Loucy (cell line): ENCODE data around the gene ZC3HAV1L.

Experiments used
- H2AFZ ChIP-seq: fragments of 200-600 bp; sonication (generic); 2 replicates; pipeline ENCODE4 v1.6.0; 2016; ENCODE audit warnings: antibody characterized with exemption, mild to moderate bottlenecking, low read length, moderate library complexity
- H3F3A ChIP-seq: fragments of 200-600 bp; 2 replicates; pipeline ENCODE4 v1.6.0; 2016; ENCODE audit warnings: antibody characterized with exemption, low read depth, mild to moderate bottlenecking
- H3K27me3 ChIP-seq: fragments of 200-600 bp; sonication (generic); 2 replicates; pipeline ENCODE4 v1.6.1; 2014; ENCODE audit warnings: low read length, mild to moderate bottlenecking; ENCODE audit not compliant: insufficient read depth, poor library complexity, severe bottlenecking
- H3K36me3 ChIP-seq: fragments of 200-600 bp; sonication (generic); 2 replicates; pipeline ENCODE4 v1.6.1; 2016; ENCODE audit warnings: low read length; ENCODE audit not compliant: insufficient read depth
- H3K4me1 ChIP-seq: fragments of 200-600 bp; sonication (generic); 2 replicates; pipeline ENCODE4 v1.5.1; 2014; ENCODE audit warnings: low read length, mild to moderate bottlenecking; ENCODE audit not compliant: insufficient read depth, poor library complexity, severe bottlenecking
- H3K4me2 ChIP-seq: fragments of 200-600 bp; sonication (generic); 2 replicates; pipeline ENCODE4 v1.6.0; 2014; ENCODE audit warnings: antibody characterized with exemption, low read length, low read depth, mild to moderate bottlenecking; ENCODE audit not compliant: poor library complexity, severe bottlenecking
- H3K4me3 ChIP-seq: fragments of 200-600 bp; sonication (generic); 2 replicates; pipeline ENCODE4 v1.5.1; 2014; ENCODE audit warnings: low read length, mild to moderate bottlenecking, mixed read lengths; ENCODE audit not compliant: poor library complexity, severe bottlenecking
- H3K79me2 ChIP-seq: fragments of 200-600 bp; sonication (generic); 2 replicates; pipeline ENCODE4 v1.6.1; 2014; ENCODE audit warnings: low read length; ENCODE audit not compliant: insufficient read depth
- H3K9ac ChIP-seq: fragments of 200-600 bp; sonication (generic); 2 replicates; pipeline ENCODE4 v1.6.0; 2014; ENCODE audit warnings: mild to moderate bottlenecking, low read depth, low read length, moderate library complexity; ENCODE audit not compliant: poor library complexity, severe bottlenecking
- H3K9me2 ChIP-seq: fragments of 200-600 bp; sonication (generic); replicated peaks from 2 replicates; pipeline ENCODE4 v1.6.1; 2016; ENCODE audit warnings: low read depth, low read length, mixed read lengths
- H3K9me3 ChIP-seq: fragments of 200-600 bp; sonication (generic); 2 replicates; pipeline ENCODE4 v1.6.1; 2014; ENCODE audit warnings: mild to moderate bottlenecking, antibody characterized with exemption, low read length, low read depth; ENCODE audit not compliant: insufficient read depth
- H4K20me1 ChIP-seq: fragments of 200-600 bp; sonication (generic); 2 replicates; pipeline ENCODE4 v1.6.0; 2014; ENCODE audit warnings: antibody characterized with exemption, low read length, mild to moderate bottlenecking; ENCODE audit not compliant: insufficient read depth, poor library complexity, severe bottlenecking
- CTCF ChIP-seq: fragments of 200-600 bp; sonication (generic); conservative IDR thresholded peaks from 2 replicates; pipeline ENCODE4 v1.5.1; 2014; ENCODE audit warnings: mild to moderate bottlenecking, antibody characterized with exemption, low read length
- EZH2phosphoT487 ChIP-seq: fragments of 200-600 bp; IDR thresholded peaks from 2 replicates; pipeline ENCODE4 v1.6.1; 2018; ENCODE audit warnings: antibody characterized with exemption, mild to moderate bottlenecking, moderate library complexity, borderline replicate concordance

The ZC3HAV1L gene

GRCh38 chr7:139047970-139048369 is 12.1 kb upstream of the ZC3HAV1L start:
- no peak overlapping the region for H3K4me2 ChIP-seq
- no peak overlapping the region for H3K4me3 ChIP-seq
- H3K79me2 ChIP-seq: no peaks in the 10 kb centered on the region; the same call in 1 of the 2 replicates
- H3K36me3 ChIP-seq: peaks cover 69% of the 10 kb centered on the region
- H3K27me3 ChIP-seq: no peaks in the 10 kb centered on the region
- no peak overlapping the region for H2AFZ ChIP-seq
- H3F3A ChIP-seq: peaks cover 11% of the 10 kb centered on the region
- no peaks in the 10 kb centered on the region for H3K9me3 ChIP-seq
- TF ChIP-seq CTCF: no peak
- no peak for TF ChIP-seq EZH2phosphoT487
- no peak overlapping the region for H3K9ac ChIP-seq
- H3K4me1 ChIP-seq: peaks cover 29% of the 10 kb centered on the region
- H3K9me2 ChIP-seq: no peaks in the 10 kb centered on the region
- H4K20me1 ChIP-seq: peaks cover 20% of the 10 kb centered on the region

GRCh38 chr7:139046143-139046542 is 10.3 kb upstream of the ZC3HAV1L start:
- H3K4me3 ChIP-seq: no peak overlapping the region
- H2AFZ ChIP-seq: no peak overlapping the region
- H3K36me3 ChIP-seq: peaks cover 56% of the 10 kb centered on the region
- no peaks in the 10 kb centered on the region for H3K9me3 ChIP-seq
- H3K4me2 ChIP-seq: no peak overlapping the region
- H3K9ac ChIP-seq: no peak overlapping the region
- peaks cover 11% of the 10 kb centered on the region for H3F3A ChIP-seq
- H3K79me2 ChIP-seq: no peaks in the 10 kb centered on the region; the same call in 1 of the 2 replicates
- H3K9me2 ChIP-seq: no peaks in the 10 kb centered on the region
- H4K20me1 ChIP-seq: peaks cover 20% of the 10 kb centered on the region
- no peaks in the 10 kb centered on the region for H3K27me3 ChIP-seq
- TF ChIP-seq EZH2phosphoT487 (no peak), CTCF (no peak)
- H3K4me1 ChIP-seq: peaks cover 29% of the 10 kb centered on the region

- peaks cover 29% of the 10 kb centered on the region for H3K4me1 ChIP-seq
These were observed 9.3 kb upstream of the ZC3HAV1L start for GRCh38 chr7:139044813-139045794.

More at GRCh38 chr7:139044813-139045794, 9.3 kb upstream of the ZC3HAV1L start:
- H4K20me1 ChIP-seq: peaks cover 20% of the 10 kb centered on the region
- no peaks in the 10 kb centered on the region for H3K27me3 ChIP-seq
- TF ChIP-seq EZH2phosphoT487 (no peak), CTCF (no peak)
- peak overlapping the region; percentile 63 for H3K4me3 ChIP-seq
- no peaks in the 10 kb centered on the region; the same call in 1 of the 2 replicates for H3K79me2 ChIP-seq
- H3F3A ChIP-seq: peaks cover 11% of the 10 kb centered on the region
- peaks cover 46% of the 10 kb centered on the region for H3K36me3 ChIP-seq
- H3K9me2 ChIP-seq: no peaks in the 10 kb centered on the region
- H2AFZ ChIP-seq: no peak overlapping the region
- H3K9me3 ChIP-seq: no peaks in the 10 kb centered on the region
- peak overlapping the region; percentile 69 for H3K4me2 ChIP-seq
- no peak overlapping the region for H3K9ac ChIP-seq
